ENCODE measurements around the gene TPH2. TPM values are rescaled to one million over a fixed set of nuclear protein-coding genes. Genes with fewer than 3 reads are reported as not detected.

The TPH2 gene
- total and polyA plus RNA-seq, 2 of the 4 experiments (the other 2 are of a cell fraction) = not detected

GRCh38 chr12:71892059-71892458 is 46.6 kb upstream of the TPH2 start:
- no peak for TF ChIP-seq CEBPB (IDR thresholded peaks at IDR 0.05; ENCODE audit: low read depth, low read length)
- no peak for TF ChIP-seq ELK1 (IDR thresholded peaks at IDR 0.05; ENCODE audit: borderline replicate concordance, low read depth, low read length)
- TF ChIP-seq RCOR1 (IDR thresholded peaks at IDR 0.05; ENCODE audit: insufficient replicate concordance, low read length) = no peak
- TF ChIP-seq MAFK (IDR thresholded peaks at IDR 0.05; ENCODE audit: low read depth, low read length) = no peak
- TF ChIP-seq RFX5 (IDR thresholded peaks at IDR 0.05; ENCODE audit: low read depth, low read length) = no peak
- no peak for TF ChIP-seq NFE2L2 (IDR thresholded peaks at IDR 0.05; ENCODE audit: low read depth, low read length)
- Histone ChIP-seq H3K4ac (ENCODE audit: low read depth, low read length) (no peak overlapping the region), H2BK15ac (ENCODE audit: low read depth, low read length) (no peak overlapping the region), H3K9me1 (ENCODE audit: insufficient read depth, low read length) (no peaks in the 10 kb centered on the region; the same call in 1 of the 2 replicates), H4K8ac (ENCODE audit: low read depth in 2 of 2, low read length in 2 of 2) (no peak overlapping the region), H2AK5ac (ENCODE audit: low read depth, low read length) (no peak overlapping the region), H3K27me3 (ENCODE audit: control insufficient read depth, insufficient read depth, low read length) (no peaks in the 10 kb centered on the region), H3K4me1 (ENCODE audit: control insufficient read depth, insufficient read depth, low read length) (no peaks in the 10 kb centered on the region), H2BK120ac (ENCODE audit: low read depth, low read length) (no peak overlapping the region), H3K56ac (ENCODE audit: extremely low read depth, insufficient read depth, low read length) (no peak overlapping the region), H3K9ac (ENCODE audit: low read depth, low read length) (no peak overlapping the region), H3K36me3 (ENCODE audit: control insufficient read depth, insufficient read depth, low read length) (peaks cover 3% of the 10 kb centered on the region; the same call in 1 of the 2 replicates), H3K27ac (ENCODE audit: insufficient read depth, low read length) (no peak overlapping the region), H3K79me1 (ENCODE audit: low read depth in 1 of 2, low read length in 2 of 2) (peaks cover 3 to 8% of the 10 kb centered on the region in 2 experiments; a peak in 3 of 4 replicates), H4K5ac (ENCODE audit: low read depth, low read length) (no peak overlapping the region), H4K20me1 (ENCODE audit: insufficient read depth, low read length) (no peaks in the 10 kb centered on the region), H3K23ac (ENCODE audit: low read depth, low read length) (no peak overlapping the region), H2BK5ac (ENCODE audit: low read depth, low read length, poor library complexity, severe bottlenecking) (no peak overlapping the region), H2BK20ac (ENCODE audit: low read depth, low read length) (no peak overlapping the region), H3K14ac (replicated peaks; ENCODE audit: low read depth, low read length) (no peak overlapping the region), H4K91ac (ENCODE audit: insufficient read depth, low read depth, low read length) (no peak overlapping the region), H2AFZ (replicated peaks; ENCODE audit: low read length, poor library complexity) (no peak overlapping the region), H3K18ac (ENCODE audit: low read depth, low read length) (no peak overlapping the region), H3K4me2 (ENCODE audit: low read depth, low read length) (no peak overlapping the region), H3K9me3 (ENCODE audit: control insufficient read depth, insufficient read depth, low read length) (no peaks in the 10 kb centered on the region), H3K4me3 (ENCODE audit: insufficient read depth, low read depth, low read length) (no peak overlapping the region), H2AK9ac (replicated peaks; ENCODE audit: low read depth, low read length, poor library complexity) (no peak overlapping the region)
- WGBS, 2 experiments (ENCODE audit: extremely low coverage in 2 of 2, insufficient read length in 1 of 2) = no CpG with 5 or more reads among the region's 1 CpG
- dilution Hi-C loops (cut with HindIII; ENCODE audit: low sequenced_read_pairs, unreplicated experiment) (no loop called here), in situ Hi-C loops (cut with MboI; ENCODE audit: low sequenced_read_pairs) (no loop called here), intact Hi-C loops (cut with micrococcal nuclease) (no loop called here)
- DNase-seq = no peak
- no TSS peak for BruUV-seq (replicated peaks)
- ChIA-PET POLR2A (ENCODE audit: unreplicated experiment) (no interaction called here), CTCF (no interaction called here)
- no peak for ATAC-seq (ENCODE audit: low read depth)
